GM19324 (cell line): Measurements from ENCODE around the gene IFNL4.

ENCODE experiments used
- ATAC-seq: cut with Tn5 transposase; IDR thresholded peaks from one replicate; pipeline ENCODE4 v1.9.1; 2021; ENCODE audit warnings: mild to moderate bottlenecking, moderate library complexity; ENCODE audit not compliant: unreplicated experiment, low FRiP score

The IFNL4 gene

DNA sequence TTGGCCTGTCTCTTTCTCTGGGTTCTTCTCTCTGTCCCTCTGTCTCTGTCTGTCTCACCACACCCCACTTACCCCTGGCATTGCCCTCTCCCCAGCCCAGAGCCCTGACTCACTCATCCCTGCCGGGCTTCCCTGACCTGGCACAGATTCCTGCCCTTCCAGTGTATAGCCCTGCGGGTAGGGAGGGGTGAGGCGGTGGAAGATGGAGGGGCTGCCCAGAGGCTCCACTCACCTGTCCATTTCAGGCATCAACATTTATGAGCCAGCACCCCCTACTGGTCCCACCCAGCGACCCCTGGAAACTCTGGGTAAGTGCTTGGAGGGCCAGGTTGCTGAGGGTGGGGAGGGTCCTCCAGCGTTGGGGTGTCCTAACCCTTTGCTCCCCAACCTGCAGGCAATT lies 50.8 kb downstream of the IFNL4 start:
- no peak for ATAC-seq

DNA sequence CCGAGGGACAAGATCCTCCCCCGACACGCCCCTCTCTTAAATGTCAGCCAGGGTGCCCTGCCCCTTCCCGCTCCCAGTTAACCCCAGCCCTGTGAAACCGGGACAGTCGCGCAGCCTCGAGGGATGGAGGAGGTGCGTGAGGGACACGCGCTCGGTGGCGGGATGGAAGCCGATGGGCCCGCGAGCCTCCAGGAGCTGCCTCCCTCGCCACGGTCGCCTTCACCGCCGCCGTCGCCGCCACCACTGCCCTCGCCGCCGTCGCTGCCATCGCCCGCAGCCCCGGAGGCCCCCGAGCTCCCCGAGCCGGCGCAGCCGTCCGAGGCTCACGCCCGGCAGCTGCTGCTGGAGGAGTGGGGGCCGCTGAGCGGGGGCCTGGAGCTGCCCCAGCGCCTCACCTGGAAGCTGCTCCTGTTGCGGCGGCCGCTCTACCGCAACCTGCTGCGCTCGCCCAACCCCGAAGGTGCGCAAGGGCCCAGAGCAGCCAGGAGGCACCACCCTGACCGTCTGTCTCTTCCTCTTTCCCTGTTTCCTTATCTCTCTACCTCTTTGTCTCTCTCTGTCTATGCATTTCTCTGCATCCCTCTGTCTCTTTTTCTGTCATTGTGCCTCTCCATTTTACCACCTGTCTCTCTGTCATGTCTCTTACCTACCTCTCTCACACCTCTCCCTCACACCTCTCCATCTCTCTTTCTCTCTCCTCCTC lies 51.6 kb downstream of the IFNL4 start, which contains the start of gene NCCRP1:
NCCRP1 (plus strand) TSS at position 105 of the 703 bp plus-strand sequence; CDS start at position 124, 19 bp downstream.
- ATAC-seq: no peak

GRCh38 chr19:39196320-39196719 lies 52.3 kb downstream of the IFNL4 start:
- no peak for ATAC-seq
